SK-N-SH treated with all-trans-retinoic acid at 6 μM for 48 hours (cell line): ENCODE measurements around the gene RTL1.

Experiments used
- ATAC-seq: fragments of 200-7000 bp; cut with Tn5 transposase; 3 replicates; pipeline ENCODE4 v1.9.1; 2020; ENCODE audit warnings: mild to moderate bottlenecking, moderate library complexity
- ARNTL ChIP-seq: fragments of 450-650 bp; formaldehyde crosslinking; IDR thresholded peaks from 2 replicates; pipeline ENCODE4 v1.5.0; 2020; ENCODE audit warnings: low read depth, mild to moderate bottlenecking, moderate library complexity, borderline replicate concordance
- CSDC2 ChIP-seq: fragments of 250-450 bp; sonication (Bioruptor Pico); IDR thresholded peaks from 2 replicates; pipeline ENCODE4 v1.5.0; 2020; ENCODE audit warnings: mild to moderate bottlenecking, moderate library complexity
- CSRNP3 ChIP-seq: fragments of 250-450 bp; sonication (Bioruptor Pico); IDR thresholded peaks from 2 replicates; pipeline ENCODE4 v1.5.1; 2021; ENCODE audit warnings: mild to moderate bottlenecking, moderate library complexity
- ESRRG ChIP-seq: fragments of 250-450 bp; sonication (Bioruptor Pico); IDR thresholded peaks from 2 replicates; pipeline ENCODE4 v1.6.1; 2021; ENCODE audit warnings: mild to moderate bottlenecking
- GLIS3 ChIP-seq: fragments of 250-450 bp; sonication (Bioruptor Pico); IDR thresholded peaks from 2 replicates; pipeline ENCODE4 v1.5.0; 2020; ENCODE audit warnings: mild to moderate bottlenecking, moderate library complexity
- ISL1 ChIP-seq: fragments of 250-450 bp; sonication (Bioruptor Pico); IDR thresholded peaks from 2 replicates; pipeline ENCODE4 v2.1.2; 2022; ENCODE audit warnings: mild to moderate bottlenecking, moderate library complexity
- PATZ1 ChIP-seq: fragments of 250-450 bp; sonication (Bioruptor Pico); IDR thresholded peaks from 2 replicates; pipeline ENCODE4 v1.8.0; 2020; ENCODE audit warnings: mild to moderate bottlenecking, moderate library complexity, borderline replicate concordance
- POU6F1 ChIP-seq: fragments of 250-450 bp; sonication (Bioruptor Pico); IDR thresholded peaks from 2 replicates; pipeline ENCODE4 v1.8.0; 2021; ENCODE audit warnings: low read depth, mild to moderate bottlenecking, moderate library complexity, borderline replicate concordance
- RARB ChIP-seq: fragments of 250-450 bp; sonication (Bioruptor Pico); IDR thresholded peaks from 2 replicates; pipeline ENCODE4 v1.8.0; 2021; ENCODE audit warnings: mild to moderate bottlenecking, moderate library complexity
- SNAI2 ChIP-seq: fragments of 250-450 bp; sonication (Bioruptor Pico); IDR thresholded peaks from 2 replicates; pipeline ENCODE4 v1.5.0; 2020; ENCODE audit warnings: mild to moderate bottlenecking, moderate library complexity
- TOX ChIP-seq: fragments of 250-450 bp; sonication (Bioruptor Pico); IDR thresholded peaks from 2 replicates; pipeline ENCODE4 v1.8.0; 2021; ENCODE audit warnings: mild to moderate bottlenecking, moderate library complexity, borderline replicate concordance
- TSHZ2 ChIP-seq: fragments of 250-450 bp; sonication (Bioruptor Pico); IDR thresholded peaks from 2 replicates; pipeline ENCODE4 v1.5.0; 2020; ENCODE audit warnings: mild to moderate bottlenecking, moderate library complexity
- ZC3H10 ChIP-seq: fragments of 250-450 bp; sonication (Bioruptor Pico); IDR thresholded peaks from 2 replicates; pipeline ENCODE4 v1.5.1; 2021; ENCODE audit warnings: mild to moderate bottlenecking, moderate library complexity
- ZNF565 ChIP-seq: fragments of 450-650 bp; formaldehyde crosslinking; conservative IDR thresholded peaks from 2 replicates; pipeline ENCODE4 v1.5.0; 2020; ENCODE audit warnings: low read depth, mild to moderate bottlenecking, moderate library complexity
- ZNF70 ChIP-seq: fragments of 450-650 bp; formaldehyde crosslinking; IDR thresholded peaks from 2 replicates; pipeline ENCODE4 v1.5.0; 2020; ENCODE audit warnings: mild to moderate bottlenecking, moderate library complexity
- ZNF8 ChIP-seq: fragments of 450-650 bp; formaldehyde crosslinking; IDR thresholded peaks from 2 replicates; pipeline ENCODE4 v1.5.0; 2020; ENCODE audit warnings: mild to moderate bottlenecking, moderate library complexity

Gene RTL1

GRCh38 chr14:100878271-100879146 is 25.0 kb downstream of the RTL1 start:
- no peak for ATAC-seq
- no peak for TF ChIP-seq GLIS3
- TF ChIP-seq PATZ1 (CRISPR knock-in tag), result no peak
- no peak for TF ChIP-seq TOX (CRISPR knock-in tag)
- TF ChIP-seq ZNF8, result no peak
- TF ChIP-seq TSHZ2, result no peak
- no peak for TF ChIP-seq ARNTL (CRISPR knock-in tag)
- no peak for TF ChIP-seq ZNF70
- TF ChIP-seq CSRNP3 (CRISPR knock-in tag), result no peak
- TF ChIP-seq ESRRG (CRISPR knock-in tag), result no peak
- no peak for TF ChIP-seq ZC3H10
- no peak for TF ChIP-seq ZNF565 (CRISPR knock-in tag)
- TF ChIP-seq, all 23 proteins: peak for 0

- TF ChIP-seq ISL1 (CRISPR knock-in tag) (no peak), RARB (CRISPR knock-in tag) (no peak), SNAI2 (CRISPR knock-in tag) (no peak), ESRRG (CRISPR knock-in tag) (no peak), ZNF565 (CRISPR knock-in tag) (no peak), TOX (CRISPR knock-in tag) (no peak), GLIS3 (no peak), TSHZ2 (no peak), CSRNP3 (CRISPR knock-in tag) (no peak), ZNF8 (no peak), ARNTL (CRISPR knock-in tag) (no peak), CSDC2 (CRISPR knock-in tag) (no peak), POU6F1 (CRISPR knock-in tag) (no peak)
- TF ChIP-seq, all 23 proteins: peak for 0
- ATAC-seq, result no peak
Measured at GRCh38 chr14:100875861-100876590, 27.5 kb downstream of the RTL1 start.
